ENCODE results near the gene AGTR2. TPM values are rescaled to one million over a fixed set of nuclear protein-coding genes. Genes with fewer than 3 reads are reported as not detected.
"Not testable (repeated sequence)": the region's sequence is repeated elsewhere in the genome, so short reads cannot be mapped to it uniquely, and the experiment has no call there.

The AGTR2 gene
- total and polyA plus RNA-seq, 2 experiments from 2014 or later: not detected

DNA sequence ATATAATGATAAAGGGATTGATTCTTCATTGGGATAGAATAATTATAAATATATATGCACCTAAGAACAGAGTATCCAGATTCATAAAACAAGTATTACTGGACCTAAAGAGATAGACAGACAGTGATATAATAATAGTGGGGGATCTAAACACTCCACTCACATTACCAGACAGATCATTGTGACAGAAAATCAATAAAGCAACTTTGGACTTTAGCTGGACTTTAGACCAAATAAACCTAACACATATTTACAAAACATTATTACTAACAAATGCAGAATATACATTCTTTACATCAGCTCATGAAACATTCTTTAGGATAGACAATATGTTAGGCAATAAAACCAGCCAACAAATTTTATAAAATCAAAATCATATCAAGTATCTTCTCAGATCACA, 14.6 kb downstream of the AGTR2 start:
- TF ChIP-seq, protein P1, sequence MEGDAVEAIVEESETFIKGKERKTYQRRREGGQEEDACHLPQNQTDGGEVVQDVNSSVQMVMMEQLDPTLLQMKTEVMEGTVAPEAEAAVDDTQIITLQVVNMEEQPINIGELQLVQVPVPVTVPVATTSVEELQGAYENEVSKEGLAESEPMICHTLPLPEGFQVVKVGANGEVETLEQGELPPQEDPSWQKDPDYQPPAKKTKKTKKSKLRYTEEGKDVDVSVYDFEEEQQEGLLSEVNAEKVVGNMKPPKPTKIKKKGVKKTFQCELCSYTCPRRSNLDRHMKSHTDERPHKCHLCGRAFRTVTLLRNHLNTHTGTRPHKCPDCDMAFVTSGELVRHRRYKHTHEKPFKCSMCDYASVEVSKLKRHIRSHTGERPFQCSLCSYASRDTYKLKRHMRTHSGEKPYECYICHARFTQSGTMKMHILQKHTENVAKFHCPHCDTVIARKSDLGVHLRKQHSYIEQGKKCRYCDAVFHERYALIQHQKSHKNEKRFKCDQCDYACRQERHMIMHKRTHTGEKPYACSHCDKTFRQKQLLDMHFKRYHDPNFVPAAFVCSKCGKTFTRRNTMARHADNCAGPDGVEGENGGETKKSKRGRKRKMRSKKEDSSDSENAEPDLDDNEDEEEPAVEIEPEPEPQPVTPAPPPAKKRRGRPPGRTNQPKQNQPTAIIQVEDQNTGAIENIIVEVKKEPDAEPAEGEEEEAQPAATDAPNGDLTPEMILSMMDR (IDR thresholded peaks at IDR 0.05; ENCODE audit: low read depth, low read length): no peak
- Histone ChIP-seq H3K27ac (no peak overlapping the region), H3K9me3 (ENCODE audit: low read depth) (no peaks in the 10 kb centered on the region), H3K4me1 (ENCODE audit: low read depth) (no peaks in the 10 kb centered on the region), H3K36me3 (no peaks in the 10 kb centered on the region), H3K27me3 (no peaks in the 10 kb centered on the region), H3K4me3 (no peak overlapping the region)
- DNase-seq (ENCODE audit: low read depth in 1 of 2, low spot score in 1 of 2): no peak

GRCh38 chrX:116194649-116195048, 24.1 kb downstream of the AGTR2 start:
- Histone ChIP-seq H3K36me3 (no peaks in the 10 kb centered on the region), H3K4me1 (ENCODE audit: low read depth) (no peaks in the 10 kb centered on the region), H3K27me3 (no peaks in the 10 kb centered on the region), H3K4me3 (no peak overlapping the region), H3K9me3 (ENCODE audit: low read depth) (no peaks in the 10 kb centered on the region), H3K27ac (no peak overlapping the region)
- TF ChIP-seq, protein P1 (IDR thresholded peaks at IDR 0.05; ENCODE audit: low read depth, low read length): no peak
- no peak for DNase-seq (ENCODE audit: low read depth in 1 of 2, low spot score in 1 of 2)

GRCh38 chrX:116198235-116198634, 27.7 kb downstream of the AGTR2 start:
- H3K36me3 ChIP-seq: no peaks in the 10 kb centered on the region
- H3K4me1 ChIP-seq (ENCODE audit: low read depth): no peaks in the 10 kb centered on the region
- H3K27ac ChIP-seq: no peak overlapping the region
- H3K9me3 ChIP-seq (ENCODE audit: low read depth): no peaks in the 10 kb centered on the region
- no peak overlapping the region for H3K4me3 ChIP-seq
- H3K27me3 ChIP-seq: no peaks in the 10 kb centered on the region
- TF ChIP-seq, protein P1 (IDR thresholded peaks at IDR 0.05; ENCODE audit: low read depth, low read length): no peak
- DNase-seq (ENCODE audit: low read depth in 1 of 2, low spot score in 1 of 2): no peak

GRCh38 chrX:116198810-116199209, 28.3 kb downstream of the AGTR2 start:
- peak in 1 of 2 donors; percentile 0 for DNase-seq (ENCODE audit: low read depth in 1 of 2, low spot score in 1 of 2)

DNA sequence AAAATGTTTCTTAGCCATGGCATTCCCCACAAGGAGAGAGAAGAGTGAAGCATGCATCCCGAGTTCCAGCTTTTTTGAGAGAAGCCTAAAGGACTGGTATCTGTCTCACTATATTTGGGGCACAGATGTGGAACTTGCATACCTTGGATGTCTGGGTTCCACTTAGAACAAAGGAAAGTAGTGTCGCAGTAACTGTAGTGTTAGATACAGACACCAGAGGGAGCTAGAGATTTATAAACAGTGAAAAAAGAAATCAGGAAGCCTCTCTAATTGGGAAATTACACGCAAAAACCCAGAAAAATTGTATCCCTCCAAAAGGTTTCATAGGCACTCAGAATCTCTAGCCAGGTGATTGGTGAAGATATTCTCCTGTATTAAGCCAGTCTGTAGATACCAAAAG, 34.4 kb downstream of the AGTR2 start:
- TF ChIP-seq, protein P1 (IDR thresholded peaks at IDR 0.05; ENCODE audit: low read depth, low read length): peak; percentile 58
- no peak overlapping the region for H3K27ac ChIP-seq
- H3K4me1 ChIP-seq (ENCODE audit: low read depth): no peaks in the 10 kb centered on the region
- no peaks in the 10 kb centered on the region for H3K27me3 ChIP-seq
- H3K36me3 ChIP-seq: no peaks in the 10 kb centered on the region
- H3K4me3 ChIP-seq: no peak overlapping the region
- DNase-seq (ENCODE audit: low read depth in 1 of 2, low spot score in 1 of 2): peak; percentile 36 to 56
- no peaks in the 10 kb centered on the region for H3K9me3 ChIP-seq (ENCODE audit: low read depth)

More at GRCh38 chrX:116198810-116199209, 28.3 kb downstream of the AGTR2 start:
- Histone ChIP-seq H3K36me3 (no peaks in the 10 kb centered on the region), H3K27me3 (no peaks in the 10 kb centered on the region), H3K4me3 (no peak overlapping the region), H3K27ac (no peak overlapping the region), H3K9me3 (ENCODE audit: low read depth) (no peaks in the 10 kb centered on the region), H3K4me1 (ENCODE audit: low read depth) (no peaks in the 10 kb centered on the region)
- TF ChIP-seq, protein P1 (IDR thresholded peaks at IDR 0.05; ENCODE audit: low read depth, low read length): no peak

- DNase-seq (ENCODE audit: low read depth in 1 of 2, low spot score in 1 of 2): no peak
- no peaks in the 10 kb centered on the region for H3K9me3 ChIP-seq (ENCODE audit: low read depth)
- no peaks in the 10 kb centered on the region for H3K36me3 ChIP-seq
- H3K27ac ChIP-seq: no peak overlapping the region
- H3K4me3 ChIP-seq: no peak overlapping the region
- H3K27me3 ChIP-seq: no peaks in the 10 kb centered on the region
- no peaks in the 10 kb centered on the region for H3K4me1 ChIP-seq (ENCODE audit: low read depth)
- TF ChIP-seq, protein P1 (IDR thresholded peaks at IDR 0.05; ENCODE audit: low read depth, low read length): no peak
Measured at GRCh38 chrX:116213262-116213661, 42.7 kb downstream of the AGTR2 start.

DNA sequence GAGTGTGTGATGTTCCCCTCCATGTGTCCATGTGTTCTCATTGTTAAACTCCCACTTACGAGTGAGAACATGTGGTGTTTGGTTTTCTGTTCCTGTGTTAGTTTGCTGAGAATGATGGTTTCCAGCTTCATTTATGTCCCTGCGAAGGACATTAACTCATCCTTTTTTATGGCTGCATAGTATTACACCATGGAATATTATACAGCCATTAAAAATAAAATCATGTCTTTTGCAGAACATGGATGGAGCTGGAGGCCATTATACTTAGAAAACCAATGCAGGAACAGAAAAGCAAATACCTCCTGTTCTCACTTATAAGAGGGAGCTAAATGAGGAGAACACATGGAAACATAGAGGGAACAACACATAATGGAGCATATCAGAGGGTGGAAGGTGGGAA, 46.5 kb downstream of the AGTR2 start:
- not testable (repeated sequence) for H3K27ac ChIP-seq; H3K36me3 ChIP-seq; H3K4me3 ChIP-seq; H3K9me3 ChIP-seq (ENCODE audit: low read depth); H3K4me1 ChIP-seq (ENCODE audit: low read depth); H3K27me3 ChIP-seq; DNase-seq (ENCODE audit: low read depth in 1 of 2, low spot score in 1 of 2)

Measured in cardiac muscle cell (in vitro differentiated cells and primary cell).